GM23248 (cell line): ENCODE data around the gene PCDHB6. TPM values are rescaled to one million over a fixed set of nuclear protein-coding genes. Genes with fewer than 3 reads are reported as not detected.
"Not testable (repeated sequence)": the region's sequence is repeated elsewhere in the genome, so short reads cannot be mapped to it uniquely, and the experiment has no call there.

Experiments used
- DNase-seq: peaks from one replicate; pipeline ENCODE4 v3.0.0-alpha.2; 2015
- H2AFZ ChIP-seq: fragments of 200-600 bp; sonication (generic); 2 replicates; pipeline ENCODE4 v1.6.1; 2016; ENCODE audit warnings: antibody characterized with exemption
- H3F3A ChIP-seq: fragments of 200-600 bp; sonication (generic); 2 replicates; pipeline ENCODE4 v1.6.1; 2016; ENCODE audit warnings: mild to moderate bottlenecking, antibody characterized with exemption, mixed run types; ENCODE audit not compliant: insufficient read depth
- H3K27ac ChIP-seq: fragments of 200-600 bp; sonication (generic); 2 replicates; pipeline ENCODE4 v1.5.1; 2016; ENCODE audit warnings: mild to moderate bottlenecking
- H3K27me3 ChIP-seq: fragments of 200-600 bp; sonication (generic); replicated peaks from 2 replicates; pipeline ENCODE4 v1.6.1; 2016; ENCODE audit warnings: mild to moderate bottlenecking; ENCODE audit not compliant: insufficient read depth
- H3K36me3 ChIP-seq: fragments of 200-600 bp; sonication (generic); 2 replicates; pipeline ENCODE4 v1.6.1; 2016; ENCODE audit warnings: low read depth, mild to moderate bottlenecking
- H3K4me1 ChIP-seq: fragments of 200-600 bp; sonication (generic); 2 replicates; pipeline ENCODE4 v1.6.1; 2016; ENCODE audit warnings: mild to moderate bottlenecking; ENCODE audit not compliant: insufficient read depth
- H3K4me2 ChIP-seq: fragments of 200-600 bp; sonication (generic); one replicate; pipeline ENCODE4 v1.6.1; 2016; ENCODE audit warnings: mild to moderate bottlenecking; ENCODE audit not compliant: unreplicated experiment
- H3K4me3 ChIP-seq: fragments of 200-600 bp; sonication (generic); 2 replicates; pipeline ENCODE4 v1.5.1; 2016; ENCODE audit warnings: mild to moderate bottlenecking
- H3K79me2 ChIP-seq: fragments of 200-600 bp; sonication (generic); 2 replicates; pipeline ENCODE4 v1.6.1; 2016; ENCODE audit warnings: mild to moderate bottlenecking; ENCODE audit not compliant: insufficient read depth
- H3K9ac ChIP-seq: fragments of 200-600 bp; sonication (generic); 2 replicates; pipeline ENCODE4 v1.6.1; 2016; ENCODE audit warnings: mild to moderate bottlenecking
- H3K9me2 ChIP-seq: fragments of 200-600 bp; sonication (generic); 2 replicates; pipeline ENCODE4 v1.6.1; 2016; ENCODE audit warnings: mixed run types, mild to moderate bottlenecking, moderate library complexity; ENCODE audit not compliant: insufficient read depth
- H3K9me3 ChIP-seq: fragments of 200-600 bp; sonication (generic); one replicate; pipeline ENCODE4 v1.6.1; 2017; ENCODE audit warnings: low read depth
- H4K20me1 ChIP-seq: fragments of 200-600 bp; sonication (generic); 2 replicates; pipeline ENCODE4 v1.6.0; 2016; ENCODE audit not compliant: insufficient read depth
- EZH2 ChIP-seq: fragments of 200-600 bp; sonication (generic); IDR thresholded peaks from 2 replicates; pipeline ENCODE4 v1.6.1; 2018; ENCODE audit warnings: antibody characterized with exemption, mild to moderate bottlenecking; ENCODE audit not compliant: insufficient read depth, poor library complexity, severe bottlenecking
- EZH2phosphoT487 ChIP-seq: fragments of 200-600 bp; sonication (generic); IDR thresholded peaks from 2 replicates; pipeline ENCODE4 v1.6.1; 2018; ENCODE audit warnings: antibody characterized with exemption, moderate library complexity, mild to moderate bottlenecking, low read depth; ENCODE audit not compliant: insufficient read depth
- WGBS, 2 experiments: methylation state at CpG; one replicate each; pipeline ENCODE4 v1.1.6; 2015 to 2017; ENCODE audit warnings: low lambda C conversion rate in 2 of 2, low coverage in 1 of 2; ENCODE audit errors: missing lambda C conversion rate in 2 of 2; 5-methylcytosine and 5-hydroxymethylcytosine counted together
- in situ Hi-C: fragments of 300-500 bp; cut with MboI; formaldehyde crosslinking; loops from 2 replicates; pipeline ENCODE4 v1.15.0; 2020
- polyA plus RNA-seq: library from polyadenylated mRNA; unstranded; fragments of >200 nt; fragmentation: Nextera tagmentation; extraction: Ambion mirVana; gene quantifications from 2 replicates; pipeline ENCODE4 v1.2.1, GENCODE V29; 2016
- total RNA-seq: library from RNA; depleted of rRNA; stranded (reverse); fragments of >200 nt; shearing (Covaris generic); gene quantifications from 2 replicates; pipeline ENCODE4 v1.2.3, GENCODE V29; 2014; rRNA removed

The PCDHB6 gene
- total RNA-seq (0.22 and 0.38 TPM in 2 replicates), polyA plus RNA-seq (0.10 and 0.25 TPM in 2 replicates)

DNA sequence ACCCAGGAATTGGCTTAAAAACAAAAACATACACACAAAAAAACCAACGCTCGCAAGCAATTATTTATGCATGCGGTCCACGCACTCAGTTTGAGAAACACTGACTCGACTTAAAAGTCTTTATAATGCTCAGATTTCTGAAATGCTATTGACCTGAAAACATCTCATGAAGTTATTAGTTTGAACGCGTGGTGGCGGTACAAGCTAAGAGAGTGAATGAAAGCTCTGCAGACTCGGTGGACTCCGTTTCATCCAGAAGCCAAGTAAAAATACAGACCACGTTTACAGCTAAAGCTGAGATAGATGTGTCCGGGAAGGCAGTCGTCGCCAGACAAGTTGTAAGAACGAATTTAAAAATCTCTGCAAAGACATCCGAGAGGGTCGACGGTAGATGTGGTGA is at the start of gene PCDHB6:
TSS of gene PCDHB6 (plus strand) at position 246 of the 400 bp plus-strand sequence. CDS start 201 bp downstream, outside the sequence.
- peak; percentile 46 for DNase-seq
- H4K20me1 ChIP-seq: no peaks in the 10 kb centered on the region
- no peak within 1 kb of the TSS for H3K9ac ChIP-seq
- no peak within 1 kb of the TSS for H2AFZ ChIP-seq
- no peak within 1 kb of the TSS for H3K27ac ChIP-seq
- H3K4me3 ChIP-seq: 0 out of 2 replicates have a peak within 1 kb of the TSS, but pooled peaks have one; percentile 29
- no peaks in the 10 kb centered on the region for H3K4me1 ChIP-seq
- 14 to 16% methylated on average over 18 of the region's 18 CpGs for WGBS, 2 experiments
- H3K9me2 ChIP-seq: no peaks in the 10 kb centered on the region
- no peak for TF ChIP-seq EZH2
- TF ChIP-seq EZH2phosphoT487: no peak
- no peaks in the 10 kb centered on the region for H3K9me3 ChIP-seq
- no peaks in the 10 kb centered on the region for H3K36me3 ChIP-seq
- peak within 1 kb of the TSS; percentile 35 for H3K4me2 ChIP-seq
- no peaks in the 10 kb centered on the region for H3K27me3 ChIP-seq
- no peaks in the 10 kb centered on the region for H3K79me2 ChIP-seq
- H3F3A ChIP-seq: no peaks in the 10 kb centered on the region
- in situ Hi-C loops: no loop called here

DNA sequence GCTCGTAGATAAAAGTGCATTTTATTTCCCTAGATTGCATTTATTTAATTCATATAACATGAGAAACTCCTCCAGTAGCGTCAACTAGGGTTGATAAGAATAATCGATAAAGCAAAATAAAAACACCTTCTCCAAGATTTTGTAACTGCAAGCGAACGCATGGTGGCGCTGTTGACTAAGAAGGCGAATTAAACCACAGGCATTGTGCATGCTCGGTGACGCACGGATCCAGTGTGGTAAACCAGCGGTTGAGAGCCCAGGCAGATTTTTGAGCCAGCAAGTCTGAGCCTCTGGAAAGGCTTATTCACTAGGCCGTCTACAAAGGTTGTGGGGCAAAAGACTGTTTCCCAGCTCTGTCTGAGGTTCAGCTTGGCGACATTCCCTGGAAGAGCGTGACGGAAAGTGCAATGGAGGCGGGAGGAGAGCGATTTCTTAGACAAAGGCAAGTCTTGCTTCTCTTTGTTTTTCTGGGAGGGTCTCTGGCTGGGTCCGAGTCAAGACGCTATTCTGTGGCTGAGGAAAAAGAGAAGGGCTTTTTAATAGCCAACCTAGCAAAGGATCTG is 49.5 kb upstream of the PCDHB6 start, which contains the start of gene PCDHB3:
TSS of gene PCDHB3 (plus strand) at position 231 of the 563 bp plus-strand sequence. CDS start at position 408, 177 bp downstream.
- Histone ChIP-seq H3K9me2 (no peaks in the 10 kb centered on the region), H4K20me1 (no peaks in the 10 kb centered on the region), H3K4me1 (no peaks in the 10 kb centered on the region), H3K4me2 (no peak within 1 kb of the TSS), H3K9me3 (no peaks in the 10 kb centered on the region), H3K27ac (no peak within 1 kb of the TSS), H2AFZ (no peak within 1 kb of the TSS), H3K36me3 (no peaks in the 10 kb centered on the region), H3K9ac (no peak within 1 kb of the TSS), H3K27me3 (no peaks in the 10 kb centered on the region), H3K4me3 (no peak within 1 kb of the TSS), H3K79me2 (no peaks in the 10 kb centered on the region), H3F3A (no peaks in the 10 kb centered on the region)
- no peak for TF ChIP-seq EZH2
- TF ChIP-seq EZH2phosphoT487: no peak
- in situ Hi-C loops: no loop called here
- WGBS, 2 experiments: 15 to 23% methylated on average over 19 of the region's 19 CpGs
- peak; percentile 79 for DNase-seq

DNA sequence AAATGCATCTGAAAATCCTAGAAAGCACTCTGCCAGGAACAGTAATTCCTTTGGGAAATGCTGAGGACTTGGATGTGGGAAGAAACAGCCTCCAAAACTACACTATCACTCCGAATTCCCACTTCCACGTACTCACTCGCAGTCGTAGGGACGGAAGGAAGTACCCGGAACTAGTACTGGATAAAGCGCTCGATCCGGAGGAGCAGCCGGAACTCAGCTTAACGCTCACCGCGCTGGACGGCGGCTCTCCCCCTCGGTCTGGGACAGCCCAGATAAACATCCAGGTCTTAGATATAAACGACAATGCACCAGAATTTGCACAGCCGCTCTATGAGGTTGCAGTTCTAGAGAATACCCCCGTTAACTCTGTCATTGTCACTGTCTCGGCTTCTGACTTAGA is 48.8 kb upstream of the PCDHB6 start:
- in situ Hi-C loops: no loop called here
- no peaks in the 10 kb centered on the region for H3F3A ChIP-seq
- WGBS, 2 experiments: 38 to 44% methylated on average over 19 to 20 of the region's 20 CpGs

DNA sequence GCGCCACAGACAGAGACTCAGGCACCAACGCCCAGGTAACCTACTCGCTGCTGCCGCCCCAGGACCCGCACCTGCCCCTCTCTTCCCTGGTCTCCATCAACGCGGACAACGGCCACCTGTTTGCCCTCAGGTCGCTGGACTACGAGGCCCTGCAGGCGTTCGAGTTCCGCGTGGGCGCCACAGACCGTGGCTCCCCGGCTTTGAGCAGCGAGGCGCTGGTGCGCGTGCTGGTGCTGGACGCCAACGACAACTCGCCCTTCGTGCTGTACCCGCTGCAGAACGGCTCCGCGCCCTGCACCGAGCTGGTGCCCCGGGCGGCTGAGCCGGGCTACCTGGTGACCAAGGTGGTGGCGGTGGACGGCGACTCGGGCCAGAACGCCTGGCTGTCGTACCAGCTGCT is 47.8 kb upstream of the PCDHB6 start:
- H3K27ac ChIP-seq, H3K79me2 ChIP-seq, H2AFZ ChIP-seq, H3K36me3 ChIP-seq, H3K4me2 ChIP-seq, H3K27me3 ChIP-seq, H3K4me3 ChIP-seq, DNase-seq, in situ Hi-C loops, H3K9ac ChIP-seq, H3K4me1 ChIP-seq, H4K20me1 ChIP-seq, H3F3A ChIP-seq, H3K9me2 ChIP-seq, H3K9me3 ChIP-seq: not testable (repeated sequence)
- 38 to 47% methylated on average over 22 to 25 of the region's 39 CpGs for WGBS, 2 experiments

More for the DNA sequence above, 48.8 kb upstream of the PCDHB6 start:
- H4K20me1 ChIP-seq: no peaks in the 10 kb centered on the region
- no peak overlapping the region for H2AFZ ChIP-seq
- TF ChIP-seq EZH2phosphoT487: no peak
- TF ChIP-seq EZH2: no peak
- H3K27ac ChIP-seq: no peak overlapping the region
- no peaks in the 10 kb centered on the region for H3K4me1 ChIP-seq
- no peaks in the 10 kb centered on the region for H3K27me3 ChIP-seq
- H3K4me2 ChIP-seq: no peak overlapping the region
- no peak overlapping the region for H3K9ac ChIP-seq
- no peaks in the 10 kb centered on the region for H3K9me2 ChIP-seq
- no peaks in the 10 kb centered on the region for H3K79me2 ChIP-seq
- DNase-seq: no peak
- H3K36me3 ChIP-seq: no peaks in the 10 kb centered on the region
- H3K9me3 ChIP-seq: no peaks in the 10 kb centered on the region
- H3K4me3 ChIP-seq: no peak overlapping the region

DNA sequence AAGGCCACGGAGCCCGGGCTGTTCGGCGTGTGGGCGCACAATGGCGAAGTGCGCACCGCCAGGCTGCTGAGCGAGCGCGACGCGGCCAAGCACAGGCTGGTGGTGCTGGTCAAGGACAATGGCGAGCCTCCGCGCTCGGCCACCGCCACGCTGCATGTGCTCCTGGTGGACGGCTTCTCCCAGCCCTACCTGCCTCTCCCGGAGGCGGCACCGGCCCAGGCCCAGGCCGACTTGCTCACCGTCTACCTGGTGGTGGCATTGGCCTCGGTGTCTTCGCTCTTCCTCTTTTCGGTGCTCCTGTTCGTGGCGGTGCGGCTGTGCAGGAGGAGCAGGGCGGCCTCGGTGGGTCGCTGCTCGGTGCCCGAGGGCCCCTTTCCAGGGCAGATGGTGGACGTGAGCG is 47.4 kb upstream of the PCDHB6 start:
- H3F3A ChIP-seq, H3K9me2 ChIP-seq, H3K9ac ChIP-seq, H3K4me1 ChIP-seq, H3K36me3 ChIP-seq, H3K9me3 ChIP-seq, H3K4me3 ChIP-seq, DNase-seq, H3K4me2 ChIP-seq, H3K79me2 ChIP-seq, in situ Hi-C loops, H3K27me3 ChIP-seq, H3K27ac ChIP-seq, H2AFZ ChIP-seq, H4K20me1 ChIP-seq: not testable (repeated sequence)
- 31 to 44% methylated on average over 12 to 26 of the region's 38 CpGs for WGBS, 2 experiments
